Lung microvascular endothelial cell (primary cell): Measurements from ENCODE around the gene COPS7B. TPM values are rescaled to one million over a fixed set of nuclear protein-coding genes. Genes with fewer than 3 reads are reported as not detected.

Experiments
- total RNA-seq: library from RNA; depleted of rRNA; stranded (reverse); fragments of >200 nt; gene quantifications from 2 replicates; pipeline ENCODE4 v1.2.1, GENCODE V29; 2014

The COPS7B gene
- total RNA-seq, 1 donor from 2014 or later = 12.5 TPM

Other genes with a start within 250 kb of the COPS7B start
- not detected in 2 replicates for gene TEX44, start 193.6 kb upstream of the COPS7B start, total RNA-seq
- gene PTMA, start 77.9 kb upstream of the COPS7B start, total RNA-seq = 822 and 928 TPM in 2 replicates
- 14.8 and 19.6 TPM in 2 replicates for gene PDE6D, start 5.2 kb upstream of the COPS7B start, total RNA-seq
- gene NPPC, start 140.0 kb downstream of the COPS7B start, total RNA-seq = 0.20 TPM in 1 of 2 replicates, not detected in the other
- 10.2 and 14.1 TPM in 2 replicates for gene DIS3L2, start 175.3 kb downstream of the COPS7B start, total RNA-seq